Stomach (tissue), 9 donors: Measurements from ENCODE around the gene LRMDA. TPM values are rescaled to one million over a fixed set of nuclear protein-coding genes. Genes with fewer than 3 reads are reported as not detected.

Experiments
- DNase-seq, 2 donors: peaks; one replicate each; pipeline versions ENCODE4 v3.0.0 to v3.0.0-alpha.2; 2013 to 2019
- H3K27ac ChIP-seq, 5 donors: fragments of 200-600 bp in 4 of 5; sonication (generic) in 4 of 5; one replicate each; pipeline ENCODE4 v1.5.1; 2013 to 2019; ENCODE audit warnings: mild to moderate bottlenecking in 1 of 5, moderate library complexity in 1 of 5
- H3K27me3 ChIP-seq, 3 donors: fragments of 200-600 bp; sonication (generic); one replicate each; pipeline ENCODE4 v1.5.1; 2017 to 2019; ENCODE audit warnings: mixed run types in 1 of 3
- H3K36me3 ChIP-seq, 4 donors: fragments of 200-600 bp; sonication (generic); 1 replicate in 3 of 4; 2 replicates in 1 of 4; pipeline ENCODE4 v1.5.1; 2016 to 2019
- H3K4me1 ChIP-seq, 4 donors: fragments of 200-600 bp; sonication (generic); one replicate each; pipeline ENCODE4 v1.5.1; 2016 to 2019
- H3K4me3 ChIP-seq, 4 donors: fragments of 200-600 bp; sonication (generic) in 3 of 4; one replicate each; pipeline ENCODE4 v1.5.1; 2016 to 2019; ENCODE audit warnings: mild to moderate bottlenecking in 1 of 4
- H3K9me3 ChIP-seq, 4 donors: fragments of 200-600 bp; sonication (generic); one replicate each; pipeline ENCODE4 v1.5.1; 2016 to 2019
- EP300 ChIP-seq: sonication (generic); formaldehyde crosslinking; IDR thresholded peaks from one replicate; pipeline ENCODE4 v1.6.1; 2017; ENCODE audit warnings: antibody characterized with exemption
- POLR2A ChIP-seq, 4 donors: fragments of 450-650 bp; IDR thresholded peaks; one replicate each; pipeline ENCODE4 v1.6.1; 2016; ENCODE audit warnings: antibody characterized with exemption in 4 of 4, control low read depth in 2 of 4, mild to moderate bottlenecking in 1 of 4, moderate library complexity in 1 of 4
- POLR2AphosphoS5 ChIP-seq, 3 donors: sonication (generic); formaldehyde crosslinking; IDR thresholded peaks; one replicate each; pipeline ENCODE4 v1.6.1; 2016; ENCODE audit warnings: antibody characterized with exemption in 3 of 3
- WGBS, 5 donors: extraction: QIAGEN DNeasy Blood & Tissue Kit in 3 of 5; methylation state at CpG; one replicate each; pipeline versions ENCODE4 v1.1.5 to v1.1.7; 2013 to 2018; 5-methylcytosine and 5-hydroxymethylcytosine counted together
- intact Hi-C: fragments of 100-400 bp; cut with DNase I; formaldehyde crosslinking; loops from one replicate; pipeline ENCODE4 v1.15.1; 2023; ENCODE audit warnings: low total_unique reads
- polyA plus RNA-seq, 3 donors: library from polyadenylated mRNA; stranded (reverse); fragments of 200-250 nt; gene quantifications; one replicate each; pipeline ENCODE4 v1.2.3, GENCODE V29; 2013
- total RNA-seq, 5 donors: library from RNA; depleted of rRNA; stranded (reverse); fragments of >200 nt; gene quantifications; one replicate each; pipeline versions ENCODE4 v1.1.0 to v1.2.3, GENCODE V29; 2014 to 2016
- TF ChIP-seq, protein P1 (sequence below), 7 experiments: fragments of 450-650 bp in 4 of 7; fragments of 200-600 bp in 3 of 7; sonication (generic) in 3 of 7; IDR thresholded peaks; one replicate each; pipeline ENCODE4 v1.5.1; 2016 to 2019; ENCODE audit warnings: antibody characterized with exemption in 7 of 7, control low read depth in 2 of 7, mild to moderate bottlenecking in 1 of 7
- donor health status: healthy with polysubstance abuse.
- donor health status: Bipolar disorder and iron deficiency.
- donor health status: healthy.

Gene LRMDA
- total and polyA plus RNA-seq, 8 donors: 1.3 to 30.2 (median 13.6) TPM; not detected in 1

DNA sequence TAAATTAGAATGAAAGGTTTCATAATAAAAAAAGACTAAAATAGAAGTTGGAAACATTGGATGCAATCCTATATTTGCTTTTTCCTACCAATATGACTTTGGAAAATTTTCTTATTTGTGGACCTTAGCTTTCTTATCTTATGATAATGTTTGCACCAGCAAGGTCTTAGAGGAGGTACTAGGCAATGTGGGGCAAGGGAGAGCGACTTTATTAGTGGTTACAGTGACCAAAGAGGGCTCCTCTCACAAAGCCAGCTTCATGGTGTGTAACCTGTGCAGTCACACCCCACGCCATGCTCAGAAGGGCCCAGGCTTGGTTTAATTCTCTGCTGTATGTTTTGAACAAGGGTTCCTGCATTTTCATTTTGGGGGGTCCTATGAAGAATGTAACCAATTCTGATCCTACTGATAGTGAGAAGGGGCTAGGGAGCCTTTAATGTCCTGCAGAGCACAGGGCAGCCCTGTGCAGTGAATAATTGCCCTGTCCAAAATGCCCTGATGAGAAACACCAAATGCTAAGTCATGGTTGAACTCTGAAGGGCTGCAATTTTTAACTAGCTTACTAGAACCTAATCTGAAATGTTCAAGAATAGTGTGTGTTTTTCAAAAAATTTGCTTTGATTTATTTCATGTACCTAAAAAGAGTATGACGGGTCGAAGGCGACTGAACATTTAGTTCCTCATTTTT, 1047.8 kb downstream of the LRMDA start:
- 61 to 76% (median 66%) methylated on average over 5 of the region's 5 CpGs for WGBS, 5 donors
- Histone ChIP-seq H3K27ac (peak overlapping the region in 3 of 5 donors; percentile 41 to 56 (median 43)), H3K4me1 (peaks cover 0 to 16% (median 2%) of the 10 kb centered on the region in 4 donors), H3K27me3 (no peaks in the 10 kb centered on the region), H3K36me3 (no peaks in the 10 kb centered on the region), H3K9me3 (peaks cover 0 to 6% (median 0%) of the 10 kb centered on the region in 4 donors), H3K4me3 (no peak overlapping the region)
- peak in 1 of 3 donors; percentile 17 for TF ChIP-seq POLR2AphosphoS5 (IDR thresholded peaks at IDR 0.05)
- TF ChIP-seq, protein P1, sequence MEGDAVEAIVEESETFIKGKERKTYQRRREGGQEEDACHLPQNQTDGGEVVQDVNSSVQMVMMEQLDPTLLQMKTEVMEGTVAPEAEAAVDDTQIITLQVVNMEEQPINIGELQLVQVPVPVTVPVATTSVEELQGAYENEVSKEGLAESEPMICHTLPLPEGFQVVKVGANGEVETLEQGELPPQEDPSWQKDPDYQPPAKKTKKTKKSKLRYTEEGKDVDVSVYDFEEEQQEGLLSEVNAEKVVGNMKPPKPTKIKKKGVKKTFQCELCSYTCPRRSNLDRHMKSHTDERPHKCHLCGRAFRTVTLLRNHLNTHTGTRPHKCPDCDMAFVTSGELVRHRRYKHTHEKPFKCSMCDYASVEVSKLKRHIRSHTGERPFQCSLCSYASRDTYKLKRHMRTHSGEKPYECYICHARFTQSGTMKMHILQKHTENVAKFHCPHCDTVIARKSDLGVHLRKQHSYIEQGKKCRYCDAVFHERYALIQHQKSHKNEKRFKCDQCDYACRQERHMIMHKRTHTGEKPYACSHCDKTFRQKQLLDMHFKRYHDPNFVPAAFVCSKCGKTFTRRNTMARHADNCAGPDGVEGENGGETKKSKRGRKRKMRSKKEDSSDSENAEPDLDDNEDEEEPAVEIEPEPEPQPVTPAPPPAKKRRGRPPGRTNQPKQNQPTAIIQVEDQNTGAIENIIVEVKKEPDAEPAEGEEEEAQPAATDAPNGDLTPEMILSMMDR (IDR thresholded peaks at IDR 0.05): no peak
- peak in 1 of 2 donors; percentile 34 for DNase-seq
- intact Hi-C loops: no loop called here

DNA sequence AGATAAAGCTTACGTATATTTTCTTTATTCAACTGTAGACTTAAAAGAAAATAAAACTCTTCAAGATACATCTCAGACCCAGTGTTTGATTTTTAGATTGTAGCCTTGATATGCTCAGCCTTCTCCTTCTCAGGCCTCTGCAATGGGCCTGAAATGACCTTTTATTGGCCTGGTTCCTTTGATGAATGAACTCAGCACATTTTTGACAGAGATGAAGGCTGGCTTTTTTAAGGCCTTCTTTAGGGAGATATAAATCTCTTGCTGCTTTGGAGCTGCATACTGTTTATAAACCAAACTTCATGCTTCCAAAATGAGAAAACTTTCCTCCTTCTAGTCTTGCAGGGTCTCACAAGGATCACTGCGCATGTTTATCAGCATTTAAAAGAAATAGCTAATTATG, 1049.8 kb downstream of the LRMDA start:
- TF ChIP-seq POLR2AphosphoS5 (IDR thresholded peaks at IDR 0.05) (no peak), EP300 (no peak), POLR2A (IDR thresholded peaks at IDR 0.05) (no peak)
- TF ChIP-seq, protein P1 (IDR thresholded peaks at IDR 0.05): no peak
- Histone ChIP-seq H3K4me3 (no peak overlapping the region), H3K36me3 (no peaks in the 10 kb centered on the region), H3K9me3 (peaks cover 0 to 6% (median 0%) of the 10 kb centered on the region in 4 donors), H3K27ac (peak overlapping the region in 1 of 5 donors; percentile 15), H3K4me1 (peaks cover 0 to 16% (median 2%) of the 10 kb centered on the region in 4 donors), H3K27me3 (no peaks in the 10 kb centered on the region)
- intact Hi-C loops: no loop called here
- WGBS, 5 donors: 67 to 81% (median 68%) methylated on average over 2 of the region's 2 CpGs
- no peak for DNase-seq

DNA sequence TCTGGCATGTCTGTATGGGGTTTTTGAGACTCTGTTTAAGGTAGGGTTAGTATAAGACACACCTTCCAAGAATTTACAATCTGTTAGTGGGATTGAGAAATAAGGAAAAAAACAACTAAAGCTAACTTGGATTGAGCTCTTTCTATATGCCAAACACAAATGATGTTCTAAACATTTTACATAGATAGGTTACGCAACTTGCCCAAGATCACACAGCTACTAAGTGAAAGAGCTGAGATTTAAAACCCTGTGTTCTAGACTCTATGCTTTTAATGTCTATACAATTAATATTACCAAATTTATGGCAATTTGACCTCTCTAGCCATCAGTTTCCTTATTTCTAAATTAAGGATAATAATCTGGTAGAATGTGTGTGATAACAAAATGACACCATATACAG, 1056.2 kb downstream of the LRMDA start:
- Histone ChIP-seq H3K9me3 (peaks cover 0 to 29% (median 8%) of the 10 kb centered on the region in 4 donors), H3K4me1 (no peaks in the 10 kb centered on the region), H3K27ac (no peak overlapping the region), H3K27me3 (no peaks in the 10 kb centered on the region), H3K4me3 (no peak overlapping the region), H3K36me3 (no peaks in the 10 kb centered on the region)
- DNase-seq: no peak
- TF ChIP-seq, protein P1 (IDR thresholded peaks at IDR 0.05): no peak
- TF ChIP-seq POLR2A (IDR thresholded peaks at IDR 0.05): no peak
- no peak for TF ChIP-seq EP300
- TF ChIP-seq POLR2AphosphoS5 (IDR thresholded peaks at IDR 0.05): no peak
- WGBS, 5 donors: 90 to 100% (median 96%) methylated on average over 1 of the region's 1 CpG
- intact Hi-C loops: no loop called here

DNA sequence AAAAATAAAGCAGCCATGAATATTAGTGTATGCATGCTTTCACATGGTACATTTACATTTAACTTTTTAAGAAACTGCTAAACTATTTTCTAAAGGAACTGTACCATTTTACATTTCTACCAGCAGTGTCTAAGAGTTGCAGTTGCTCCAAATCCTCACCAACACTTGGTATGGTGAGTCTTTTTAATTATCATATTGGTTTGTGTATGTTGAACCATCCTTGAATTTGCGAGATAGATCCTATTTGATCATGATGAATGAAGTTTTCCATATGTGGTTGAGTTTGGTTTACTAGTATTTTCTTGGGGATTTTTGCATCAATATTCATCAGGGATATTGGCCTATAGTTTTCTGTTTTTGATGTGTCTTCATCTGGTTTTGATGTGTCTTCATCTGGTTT, 1057.2 kb downstream of the LRMDA start:
- Histone ChIP-seq H3K9me3 (peaks cover 0 to 35% (median 12%) of the 10 kb centered on the region in 4 donors), H3K27me3 (no peaks in the 10 kb centered on the region), H3K27ac (no peak overlapping the region), H3K36me3 (peaks cover 0 to 6% (median 0%) of the 10 kb centered on the region in 4 donors), H3K4me3 (no peak overlapping the region), H3K4me1 (no peaks in the 10 kb centered on the region)
- WGBS, 5 donors: 90 to 98% (median 97%) methylated on average over 1 of the region's 1 CpG
- intact Hi-C loops: no loop called here
- TF ChIP-seq POLR2A (IDR thresholded peaks at IDR 0.05) (no peak), POLR2AphosphoS5 (IDR thresholded peaks at IDR 0.05) (no peak), EP300 (no peak)
- TF ChIP-seq, protein P1 (IDR thresholded peaks at IDR 0.05): no peak
- DNase-seq: no peak
